Stimulated activated CD4-positive, alpha-beta T cell treated with anti-CD3 and anti-CD28 coated beads, TNF-alpha, amount 100 ng/mL, for 1 hour (primary cell): ENCODE data around the gene FOXO1.

Experiments used
- DNase-seq, 3 donors: peaks; one replicate each; pipeline ENCODE4 v3.0.0-alpha.2; 2020; ENCODE audit warnings: low read depth in 3 of 3, low spot score in 1 of 3

The FOXO1 gene

GRCh38 chr13:40611004-40611403, 55.4 kb downstream of the FOXO1 start:
- DNase-seq = no peak

- no peak for DNase-seq
Measured at GRCh38 chr13:40609972-40610726, 56.3 kb downstream of the FOXO1 start.

GRCh38 chr13:40608308-40608707, 58.1 kb downstream of the FOXO1 start:
- DNase-seq = no peak

GRCh38 chr13:40605573-40605972, 60.9 kb downstream of the FOXO1 start:
- no peak for DNase-seq

- no peak for DNase-seq
Measured at GRCh38 chr13:40604135-40604534, 62.3 kb downstream of the FOXO1 start.

GRCh38 chr13:40600149-40600751, 66.2 kb downstream of the FOXO1 start:
- no peak for DNase-seq

- no peak for DNase-seq
Measured at GRCh38 chr13:40599747-40600146, 66.7 kb downstream of the FOXO1 start.

- DNase-seq = no peak
Measured at GRCh38 chr13:40599124-40599523, 67.3 kb downstream of the FOXO1 start.

- no peak for DNase-seq
Measured at GRCh38 chr13:40598569-40598968, 67.9 kb downstream of the FOXO1 start.

- DNase-seq = no peak
Measured at GRCh38 chr13:40597735-40598365, 68.6 kb downstream of the FOXO1 start.

- DNase-seq = no peak
Measured at GRCh38 chr13:40596484-40596883, 70.0 kb downstream of the FOXO1 start.

- no peak for DNase-seq
Measured at GRCh38 chr13:40595693-40596092, 70.7 kb downstream of the FOXO1 start.

- no peak for DNase-seq
Measured at GRCh38 chr13:40592035-40592434, 74.4 kb downstream of the FOXO1 start.

- DNase-seq = no peak
Measured at GRCh38 chr13:40591091-40591490, 75.3 kb downstream of the FOXO1 start.

- no peak for DNase-seq
Measured at GRCh38 chr13:40590112-40590862, 76.2 kb downstream of the FOXO1 start.

- DNase-seq = no peak
Measured at GRCh38 chr13:40589285-40590109, 76.9 kb downstream of the FOXO1 start.

- no peak for DNase-seq
Measured at GRCh38 chr13:40588101-40588500, 78.3 kb downstream of the FOXO1 start.

- DNase-seq = no peak
Measured at GRCh38 chr13:40586886-40587565, 79.4 kb downstream of the FOXO1 start.

- DNase-seq = no peak
Measured at GRCh38 chr13:40585911-40586471, 80.5 kb downstream of the FOXO1 start.

GRCh38 chr13:40583738-40584137, 82.7 kb downstream of the FOXO1 start:
- no peak for DNase-seq
